GM12878 (cell line): ENCODE results near the gene MROH8. TPM values are rescaled to one million over a fixed set of nuclear protein-coding genes. Genes with fewer than 3 reads are reported as not detected.
A peak's percentile ranks its signal among the peaks of the same experiment; 100 is the strongest.

Experiments
- ATAC-seq: fragments of 200-7000 bp; cut with Tn5 transposase; 3 replicates; pipeline ENCODE4 v1.9.1; 2020; ENCODE audit warnings: mild to moderate bottlenecking, moderate library complexity
- BruUV-seq: library from RNA; stranded (reverse); fragments of 400-500 nt; replicated peaks from 2 replicates; lab custom pipeline; 2021; lab: Mats Ljungman, UMichigan
- CTCF ChIA-PET: fragments of 300-600 bp; sonication (Branson Sonifier 250); formaldehyde crosslinking; extraction: SDS; loops from one replicate; lab custom pipeline; 2021; ENCODE audit warnings: inconsistent platforms; lab: Yijun Ruan, JAX
- POLR2A ChIA-PET: fragments of 350-600 bp; formaldehyde crosslinking; extraction: SDS; loops from one replicate; lab custom pipeline; 2021; ENCODE audit warnings: inconsistent platforms; lab: Charles Lee
- RAD21 ChIA-PET: fragments of 300-600 bp; sonication (Branson Sonifier 250); formaldehyde crosslinking; loops from one replicate; lab custom pipeline; 2023; ENCODE audit warnings: antibody characterized with exemption; ENCODE audit not compliant: unreplicated experiment; lab: Charles Lee
- SMC1A ChIA-PET: fragments of 300-600 bp; sonication (Branson Sonifier 250); formaldehyde crosslinking; loops from one replicate; lab custom pipeline; 2023; ENCODE audit not compliant: unreplicated experiment, uncharacterized antibody; lab: Charles Lee
- DNase-seq: peaks from one replicate; pipeline ENCODE4 v3.0.0-alpha.2; 2011; ENCODE audit warnings: low read depth, low spot score
- FAIRE-seq: peaks from 3 replicates; lab custom pipeline; 2011; peaks lifted over from hg19 to GRCh38; lab: Jason Lieb, UNC
- H2AFZ ChIP-seq: 2 replicates; pipeline ENCODE4 v1.6.0; 2011; ENCODE audit warnings: low read depth, low read length, control low read depth; ENCODE audit not compliant: control insufficient read depth
- H3K27ac ChIP-seq: 2 replicates; pipeline ENCODE4 v1.5.1; 2011; ENCODE audit warnings: control low read depth; ENCODE audit not compliant: control insufficient read depth, insufficient read depth
- H3K27me3 ChIP-seq, 2 experiments: replicated peaks in 1 of 2; 2 replicates each; pipeline versions ENCODE4 v1.6.0 to v1.6.1; 2011; ENCODE audit warnings: low read length in 1 of 2; ENCODE audit not compliant: control insufficient read depth in 2 of 2, insufficient read depth in 2 of 2
- H3K36me3 ChIP-seq, 2 experiments: 2 replicates each; pipeline ENCODE4 v1.5.1; 2011; ENCODE audit warnings: low read length in 1 of 2; ENCODE audit not compliant: control insufficient read depth in 2 of 2, insufficient read depth in 2 of 2
- H3K4me1 ChIP-seq: 2 replicates; pipeline ENCODE4 v1.6.1; 2011; ENCODE audit warnings: mild to moderate bottlenecking, low read length, moderate library complexity, mixed read lengths; ENCODE audit not compliant: control insufficient read depth, insufficient read depth
- H3K4me2 ChIP-seq: 2 replicates; pipeline ENCODE4 v1.6.0; 2011; ENCODE audit warnings: control low read depth; ENCODE audit not compliant: control insufficient read depth, insufficient read depth
- H3K4me3 ChIP-seq: fragments of 200-600 bp; sonication (generic); 2 replicates; pipeline ENCODE4 v1.5.1; 2016
- H3K79me2 ChIP-seq: 2 replicates; pipeline ENCODE4 v1.6.0; 2011; ENCODE audit warnings: low read length; ENCODE audit not compliant: control insufficient read depth, insufficient read depth
- H3K9ac ChIP-seq: 2 replicates; pipeline ENCODE4 v1.8.0; 2011; ENCODE audit warnings: low read length, control low read depth, mixed read lengths; ENCODE audit not compliant: control insufficient read depth, insufficient read depth
- H3K9me3 ChIP-seq: replicated peaks from 3 replicates; pipeline ENCODE4 v1.5.1; 2011; ENCODE audit warnings: mild to moderate bottlenecking, low read length; ENCODE audit not compliant: control insufficient read depth, insufficient read depth
- H4K20me1 ChIP-seq: 2 replicates; pipeline ENCODE4 v1.6.0; 2011; ENCODE audit not compliant: control insufficient read depth, insufficient read depth
- CBX5 ChIP-seq: sonication (generic); IDR thresholded peaks from 2 replicates; pipeline ENCODE4 v1.6.1; 2016; ENCODE audit warnings: low read depth, moderate library complexity, mild to moderate bottlenecking, inconsistent platforms
- CREM ChIP-seq: IDR thresholded peaks from 2 replicates; pipeline ENCODE4 v1.6.1; 2014; ENCODE audit warnings: antibody characterized with exemption, low read depth
- DPF2 ChIP-seq: fragments of 450-650 bp; IDR thresholded peaks from 2 replicates; pipeline ENCODE4 v1.6.1; 2017; ENCODE audit warnings: mild to moderate bottlenecking
- EZH2 ChIP-seq: IDR thresholded peaks from 2 replicates; pipeline ENCODE4 v1.6.1; 2012; ENCODE audit warnings: low read depth, mild to moderate bottlenecking, control low read depth, inconsistent platforms, low read length, borderline replicate concordance; ENCODE audit not compliant: control insufficient read depth
- IRF4 ChIP-seq: IDR thresholded peaks from 2 replicates; pipeline ENCODE4 v1.6.1; 2011; ENCODE audit warnings: low read depth, low read length
- KAT2A ChIP-seq: conservative IDR thresholded peaks from 2 replicates; pipeline ENCODE4 v1.6.1; 2011; ENCODE audit warnings: low read depth, low read length; ENCODE audit not compliant: control insufficient read depth
- MEF2A ChIP-seq: IDR thresholded peaks from 2 replicates; pipeline ENCODE4 v1.6.1; 2011; ENCODE audit warnings: low read depth, mild to moderate bottlenecking, low read length, moderate library complexity; ENCODE audit not compliant: insufficient read depth
- NR2C1 ChIP-seq: fragments of 450-650 bp; IDR thresholded peaks from 2 replicates; pipeline ENCODE4 v1.6.1; 2017; ENCODE audit warnings: antibody characterized with exemption, mild to moderate bottlenecking, moderate library complexity
- PML ChIP-seq: IDR thresholded peaks from 2 replicates; pipeline ENCODE4 v1.6.1; 2012; ENCODE audit warnings: low read length, inconsistent platforms
- POU2F2 ChIP-seq: IDR thresholded peaks from 3 replicates; pipeline ENCODE4 v1.6.1; 2011; ENCODE audit warnings: low read depth, mild to moderate bottlenecking, low read length, borderline replicate concordance
- RELA ChIP-seq: fragments of 450-650 bp; IDR thresholded peaks from 2 replicates; pipeline ENCODE4 v1.8.0; 2014; ENCODE audit warnings: borderline replicate concordance; ENCODE audit not compliant: partially characterized antibody
- TBL1XR1 ChIP-seq: IDR thresholded peaks from 2 replicates; pipeline ENCODE4 v1.6.1; 2012; ENCODE audit warnings: low read depth, low read length, improper control_type of control experiment
- WRNIP1 ChIP-seq: IDR thresholded peaks from 2 replicates; pipeline ENCODE4 v1.6.1; 2011; ENCODE audit warnings: low read depth, low read length, improper control_type of control experiment, borderline replicate concordance
- ZNF622 ChIP-seq: fragments of 450-650 bp; IDR thresholded peaks from 2 replicates; pipeline ENCODE4 v1.6.1; 2017; ENCODE audit warnings: mild to moderate bottlenecking, inconsistent platforms
- WGBS: methylation state at CpG from one replicate; pipeline ENCODE4 v1.1.6; 2016; ENCODE audit warnings: low lambda C conversion rate; ENCODE audit not compliant: insufficient replicate concordance, insufficient coverage; ENCODE audit errors: missing lambda C conversion rate; 5-methylcytosine and 5-hydroxymethylcytosine counted together
- in situ Hi-C: fragments of 300-500 bp; cut with MboI; formaldehyde crosslinking; loops from 9 replicates; pipeline ENCODE4 v1.14.3; 2018; ENCODE audit warnings: mixed read lengths
- intact Hi-C: fragments of 100-400 bp; cut with micrococcal nuclease; formaldehyde crosslinking; loops from one replicate; pipeline ENCODE4 v1.14.2; 2022; ENCODE audit not compliant: unreplicated experiment
- polyA plus RNA-seq, 11 experiments: library from polyadenylated mRNA; depleted of rRNA in 4 of 11; unstranded in 6 of 11; stranded (reverse) in 5 of 11; fragments of >200 nt; fragmentation: Nextera tagmentation in 4 of 11; fragmentation: Illumina TruSeq in 1 of 11; extraction: Ambion mirVana in 4 of 11; extraction: Trizol in 1 of 11; gene quantifications; 1 replicate in 1 of 11; 2 replicates in 10 of 11; pipeline versions ENCODE4 v1.2.1 to v1.2.3, GENCODE V29; 2011 to 2016; ENCODE audit warnings: inconsistent platforms in 2 of 11, missing spikeins in 2 of 11, low read depth in 1 of 11
- total RNA-seq, 4 experiments: library from RNA; depleted of rRNA in 3 of 4; stranded (reverse); fragments of >200 nt in 3 of 4; fragmentation: Illumina TruSeq in 1 of 4; extraction: Trizol in 1 of 4; gene quantifications; 2 replicates each; pipeline versions ENCODE4 v1.2.1 to v1.2.3, GENCODE V29; 2013 to 2021
- TF ChIP-seq, protein P1 (sequence below): IDR thresholded peaks from 2 replicates; pipeline ENCODE4 v1.6.1; 2012; ENCODE audit warnings: low read depth, low read length, improper control_type of control experiment

The MROH8 gene
- total and polyA plus RNA-seq, 10 of the 15 experiments (the other 5 are each of a cell fraction or from before 2014, with no cell fraction given), result 0.16 to 2.8 (median 1.8) TPM

DNA sequence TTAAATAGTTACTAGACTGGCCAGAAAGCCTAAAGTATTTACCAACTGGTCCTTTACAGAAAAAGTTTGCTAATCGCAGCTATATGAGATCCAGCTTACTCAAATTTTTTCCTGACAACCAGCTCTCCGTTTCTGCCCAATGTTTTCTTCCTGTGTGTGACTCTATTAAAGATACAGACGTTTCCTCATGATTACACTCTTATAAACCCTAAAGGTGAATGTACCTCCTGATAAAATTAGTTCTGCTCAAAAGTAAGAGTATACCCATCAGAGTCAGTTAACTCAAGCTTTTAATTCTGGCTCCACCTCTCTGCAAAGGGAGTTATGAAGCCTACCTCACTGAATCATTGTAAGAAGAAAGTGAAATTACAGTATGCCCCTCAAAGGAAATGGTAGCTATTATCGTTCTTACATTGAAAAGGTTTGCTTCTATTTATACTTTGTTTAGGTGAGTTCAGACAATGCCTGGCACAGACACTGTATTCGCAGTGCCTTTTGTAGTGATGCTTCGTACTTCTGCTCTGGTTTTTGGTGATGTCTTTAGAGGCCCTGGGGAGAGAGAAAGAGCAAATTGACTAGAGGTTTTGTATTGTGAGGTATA is 10.2 kb upstream of the MROH8 start:
- 12% methylated on average over 6 of the region's 6 CpGs for WGBS
- H3K27ac ChIP-seq, result peak overlapping the region; percentile 53; the same call in 1 of the 2 replicates
- ChIA-PET POLR2A (interaction anchor here (1.0 to 2.8 kb wide), 3 partner anchors 11 to 350 kb away, joined by 3 to 22 read pairs (median 3); partner anchors contain the start of genes MROH8 and RPN2), CTCF (interaction anchor here (0.6 to 13.5 kb wide), 15 partner anchors 8 to 1034 kb away, joined by 3 to 200 read pairs (median 4); partner anchors contain the start of genes BLCAP, MROH8 and RPN2), RAD21 (interaction anchor here (3.0 to 3.9 kb wide), 3 partner anchors 11 to 345 kb away, joined by 17 to 20 read pairs (median 17); partner anchors contain the start of genes MROH8 and RPN2), SMC1A (interaction anchor here (0.5 to 1.8 kb wide), 11 partner anchors 8 to 1053 kb away, joined by 3 to 11 read pairs (median 4); partner anchors contain the start of genes MROH8 and RPN2)
- peaks cover 3% of the 10 kb centered on the region; the same call in 1 of the 2 replicates for H4K20me1 ChIP-seq
- no peaks in the 10 kb centered on the region for H3K27me3 ChIP-seq
- H3K79me2 ChIP-seq, result peaks cover 69% of the 10 kb centered on the region
- intact Hi-C loops (loop anchor here (10.0 kb wide), 1 partner anchor 215 kb away; no protein-coding TSS in a partner anchor), in situ Hi-C loops (no loop called here)
- H3K4me1 ChIP-seq, result peaks cover 17% of the 10 kb centered on the region
- peak overlapping the region; percentile 24 for H3K9ac ChIP-seq
- TF ChIP-seq MEF2A (0 out of 2 replicates have a peak, but pooled peaks have one; percentile 36), EZH2 (no peak)
- H3K4me3 ChIP-seq, result peak overlapping the region; percentile 37; the same call in 1 of the 2 replicates
- no peak overlapping the region for H2AFZ ChIP-seq
- no peaks in the 10 kb centered on the region for H3K9me3 ChIP-seq
- TSS peak; percentile 14 for BruUV-seq
- ATAC-seq (peak; percentile 67), DNase-seq (peak; percentile 45), FAIRE-seq (peak; percentile 41)
- peak overlapping the region; percentile 80 for H3K4me2 ChIP-seq
- H3K36me3 ChIP-seq, result peaks cover 22 to 43% of the 10 kb centered on the region in 2 experiments

DNA sequence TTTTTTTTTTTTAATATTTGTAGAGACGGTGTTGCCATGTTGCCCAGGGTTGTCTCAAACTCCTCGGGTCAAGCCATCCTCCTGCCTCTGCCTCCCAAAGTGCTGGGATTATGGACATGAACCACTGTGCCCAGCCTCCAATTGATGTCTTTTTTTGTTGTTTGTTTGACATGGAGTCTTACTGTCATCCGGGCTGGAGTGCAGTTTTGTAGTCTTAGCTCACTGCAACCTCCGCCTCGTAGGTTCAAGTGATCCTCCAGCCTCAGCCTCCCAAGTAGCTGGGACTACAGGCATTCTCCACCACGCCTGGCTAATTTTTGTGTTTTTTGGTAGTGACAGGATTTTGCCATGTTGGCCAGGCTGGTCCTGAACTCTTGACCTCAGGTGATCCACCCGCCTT is 9.4 kb upstream of the MROH8 start:
- RAD21 ChIA-PET, result interaction anchor here (3.4 to 3.9 kb wide), 2 partner anchors 10 to 180 kb away, joined by 17 read pairs; partner anchors contain the start of genes MROH8 and RPN2
- Histone ChIP-seq H2AFZ (no peak overlapping the region), H4K20me1 (peaks cover 3% of the 10 kb centered on the region; the same call in 1 of the 2 replicates), H3K4me1 (peaks cover 22% of the 10 kb centered on the region), H3K4me2 (no peak overlapping the region), H3K27ac (no peak overlapping the region), H3K4me3 (peak overlapping the region; percentile 37; the same call in 1 of the 2 replicates), H3K9me3 (no peaks in the 10 kb centered on the region), H3K79me2 (peaks cover 72% of the 10 kb centered on the region), H3K36me3 (peaks cover 18 to 46% of the 10 kb centered on the region in 2 experiments), H3K9ac (no peak overlapping the region), H3K27me3 (no peaks in the 10 kb centered on the region)
- no TSS peak for BruUV-seq
- no peak for ATAC-seq
- CTCF ChIA-PET, result interaction anchor here (0.6 to 13.5 kb wide), 14 partner anchors 8 to 1034 kb away, joined by 3 to 200 read pairs (median 4); partner anchors contain the start of genes BLCAP, MROH8 and RPN2
- intact Hi-C loops (no loop called here), in situ Hi-C loops (no loop called here)
- WGBS, result 84% methylated on average over 7 of the region's 7 CpGs
- POLR2A ChIA-PET, result interaction anchor here (0.7 to 2.8 kb wide), 2 partner anchors 11 to 144 kb away, joined by 3 to 22 read pairs; partner anchors contain the start of genes MROH8 and RPN2
- FAIRE-seq, result no peak
- SMC1A ChIA-PET, result interaction anchor here (0.9 to 1.8 kb wide), 4 partner anchors 9 to 346 kb away, joined by 4 to 11 read pairs (median 4); partner anchors contain the start of genes MROH8 and RPN2
- no peak for DNase-seq
- TF ChIP-seq PML (no peak), TBL1XR1 (no peak), KAT2A (no peak), DPF2 (no peak), NR2C1 (no peak), WRNIP1 (no peak), POU2F2 (no peak), IRF4 (no peak), ZNF622 (no peak), CBX5 (no peak), RELA (no peak), CREM (no peak)
- TF ChIP-seq, protein P1, sequence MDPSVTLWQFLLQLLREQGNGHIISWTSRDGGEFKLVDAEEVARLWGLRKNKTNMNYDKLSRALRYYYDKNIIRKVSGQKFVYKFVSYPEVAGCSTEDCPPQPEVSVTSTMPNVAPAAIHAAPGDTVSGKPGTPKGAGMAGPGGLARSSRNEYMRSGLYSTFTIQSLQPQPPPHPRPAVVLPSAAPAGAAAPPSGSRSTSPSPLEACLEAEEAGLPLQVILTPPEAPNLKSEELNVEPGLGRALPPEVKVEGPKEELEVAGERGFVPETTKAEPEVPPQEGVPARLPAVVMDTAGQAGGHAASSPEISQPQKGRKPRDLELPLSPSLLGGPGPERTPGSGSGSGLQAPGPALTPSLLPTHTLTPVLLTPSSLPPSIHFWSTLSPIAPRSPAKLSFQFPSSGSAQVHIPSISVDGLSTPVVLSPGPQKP, result no peak
